Esophagus muscularis mucosa (tissue), 3 donors: ENCODE results near the gene PDCD1.
A peak's percentile ranks its signal among the peaks of the same experiment; 100 is the strongest.

Source experiments
- CTCF ChIP-seq, 3 experiments: fragments of 200-600 bp in 2 of 3; fragments of 450-650 bp in 1 of 3; sonication (generic) in 2 of 3; IDR thresholded peaks; one replicate each; pipeline ENCODE4 v1.5.1; 2017 to 2019; ENCODE audit warnings: antibody characterized with exemption in 3 of 3, mild to moderate bottlenecking in 2 of 3, moderate library complexity in 1 of 3
- POLR2A ChIP-seq: fragments of 450-650 bp; IDR thresholded peaks from one replicate; pipeline ENCODE4 v1.6.1; 2017; ENCODE audit warnings: antibody characterized with exemption, moderate library complexity, mild to moderate bottlenecking, low read depth
- POLR2AphosphoS5 ChIP-seq, 2 donors: sonication (generic); formaldehyde crosslinking; IDR thresholded peaks; one replicate each; pipeline ENCODE4 v1.6.1; 2017; ENCODE audit warnings: antibody characterized with exemption in 2 of 2

GRCh38 chr2:241863536-241863954 lies 4.9 kb upstream of the PDCD1 start:
- TF ChIP-seq POLR2AphosphoS5 (IDR thresholded peaks at IDR 0.05), result peak in 1 of 2 donors; percentile 36
- TF ChIP-seq CTCF (IDR thresholded peaks at IDR 0.05), result no peak
- no peak for TF ChIP-seq POLR2A
